Loucy (cell line): ENCODE results near the gene IER3.
A peak's percentile ranks its signal among the peaks of the same experiment; 100 is the strongest.

ENCODE experiments used
- H2AFZ ChIP-seq: fragments of 200-600 bp; sonication (generic); 2 replicates; pipeline ENCODE4 v1.6.0; 2016; ENCODE audit warnings: antibody characterized with exemption, mild to moderate bottlenecking, low read length, moderate library complexity
- H3F3A ChIP-seq: fragments of 200-600 bp; 2 replicates; pipeline ENCODE4 v1.6.0; 2016; ENCODE audit warnings: antibody characterized with exemption, low read depth, mild to moderate bottlenecking
- H3K27me3 ChIP-seq: fragments of 200-600 bp; sonication (generic); 2 replicates; pipeline ENCODE4 v1.6.1; 2014; ENCODE audit warnings: low read length, mild to moderate bottlenecking; ENCODE audit not compliant: insufficient read depth, poor library complexity, severe bottlenecking
- H3K36me3 ChIP-seq: fragments of 200-600 bp; sonication (generic); 2 replicates; pipeline ENCODE4 v1.6.1; 2016; ENCODE audit warnings: low read length; ENCODE audit not compliant: insufficient read depth
- H3K4me1 ChIP-seq: fragments of 200-600 bp; sonication (generic); 2 replicates; pipeline ENCODE4 v1.5.1; 2014; ENCODE audit warnings: low read length, mild to moderate bottlenecking; ENCODE audit not compliant: insufficient read depth, poor library complexity, severe bottlenecking
- H3K4me2 ChIP-seq: fragments of 200-600 bp; sonication (generic); 2 replicates; pipeline ENCODE4 v1.6.0; 2014; ENCODE audit warnings: antibody characterized with exemption, low read length, low read depth, mild to moderate bottlenecking; ENCODE audit not compliant: poor library complexity, severe bottlenecking
- H3K4me3 ChIP-seq: fragments of 200-600 bp; sonication (generic); 2 replicates; pipeline ENCODE4 v1.5.1; 2014; ENCODE audit warnings: low read length, mild to moderate bottlenecking, mixed read lengths; ENCODE audit not compliant: poor library complexity, severe bottlenecking
- H3K79me2 ChIP-seq: fragments of 200-600 bp; sonication (generic); 2 replicates; pipeline ENCODE4 v1.6.1; 2014; ENCODE audit warnings: low read length; ENCODE audit not compliant: insufficient read depth
- H3K9ac ChIP-seq: fragments of 200-600 bp; sonication (generic); 2 replicates; pipeline ENCODE4 v1.6.0; 2014; ENCODE audit warnings: mild to moderate bottlenecking, low read depth, low read length, moderate library complexity; ENCODE audit not compliant: poor library complexity, severe bottlenecking
- H3K9me2 ChIP-seq: fragments of 200-600 bp; sonication (generic); replicated peaks from 2 replicates; pipeline ENCODE4 v1.6.1; 2016; ENCODE audit warnings: low read depth, low read length, mixed read lengths
- H3K9me3 ChIP-seq: fragments of 200-600 bp; sonication (generic); 2 replicates; pipeline ENCODE4 v1.6.1; 2014; ENCODE audit warnings: mild to moderate bottlenecking, antibody characterized with exemption, low read length, low read depth; ENCODE audit not compliant: insufficient read depth
- H4K20me1 ChIP-seq: fragments of 200-600 bp; sonication (generic); 2 replicates; pipeline ENCODE4 v1.6.0; 2014; ENCODE audit warnings: antibody characterized with exemption, low read length, mild to moderate bottlenecking; ENCODE audit not compliant: insufficient read depth, poor library complexity, severe bottlenecking
- CTCF ChIP-seq: fragments of 200-600 bp; sonication (generic); conservative IDR thresholded peaks from 2 replicates; pipeline ENCODE4 v1.5.1; 2014; ENCODE audit warnings: mild to moderate bottlenecking, antibody characterized with exemption, low read length
- EZH2phosphoT487 ChIP-seq: fragments of 200-600 bp; IDR thresholded peaks from 2 replicates; pipeline ENCODE4 v1.6.1; 2018; ENCODE audit warnings: antibody characterized with exemption, mild to moderate bottlenecking, moderate library complexity, borderline replicate concordance

The IER3 gene

GRCh38 chr6:30747300-30747687, 2.9 kb upstream of the IER3 start:
- Histone ChIP-seq H2AFZ (no peak overlapping the region), H3K79me2 (0 out of 2 replicates have a peak, but pooled peaks cover under 1% of the 10 kb centered on the region), H3K9ac (no peak overlapping the region), H3K4me2 (no peak overlapping the region), H4K20me1 (peaks cover 7% of the 10 kb centered on the region), H3F3A (peaks cover 3% of the 10 kb centered on the region), H3K9me2 (no peaks in the 10 kb centered on the region), H3K4me1 (peaks cover 17% of the 10 kb centered on the region), H3K4me3 (no peak overlapping the region), H3K27me3 (no peaks in the 10 kb centered on the region), H3K9me3 (no peaks in the 10 kb centered on the region), H3K36me3 (no peaks in the 10 kb centered on the region)
- TF ChIP-seq CTCF (no peak), EZH2phosphoT487 (no peak)

- Histone ChIP-seq H3K4me3 (peak overlapping the region; percentile 86), H2AFZ (peak overlapping the region; percentile 90), H4K20me1 (peaks cover 17% of the 10 kb centered on the region)
Measured at GRCh38 chr6:30743099-30744053, 971 bp downstream of the IER3 start.

GRCh38 chr6:30742316-30743098, 1.8 kb downstream of the IER3 start, which contains the start of gene FLOT1:
TSS of gene FLOT1 (minus strand) at chr6:30742687. CDS start at chr6:30742189, 498 bp downstream.
- H3F3A ChIP-seq: peaks cover 11% of the 10 kb centered on the region
- H3K27me3 ChIP-seq: no peaks in the 10 kb centered on the region
- peaks cover 49% of the 10 kb centered on the region for H3K4me1 ChIP-seq
- H3K79me2 ChIP-seq: peaks cover 35% of the 10 kb centered on the region
- no peaks in the 10 kb centered on the region; the same call in 1 of the 2 replicates for H3K36me3 ChIP-seq
- TF ChIP-seq EZH2phosphoT487 (no peak), CTCF (no peak)
- no peaks in the 10 kb centered on the region for H3K9me2 ChIP-seq
- peaks cover 17% of the 10 kb centered on the region for H4K20me1 ChIP-seq
- H3K4me2 ChIP-seq: peak within 1 kb of the TSS; percentile 94
- peak within 1 kb of the TSS; percentile 69 for H2AFZ ChIP-seq
- peak within 1 kb of the TSS; percentile 89 for H3K9ac ChIP-seq
- H3K9me3 ChIP-seq: no peaks in the 10 kb centered on the region
- H3K4me3 ChIP-seq: peak within 1 kb of the TSS; percentile 86

More at GRCh38 chr6:30743099-30744053, 971 bp downstream of the IER3 start:
- Histone ChIP-seq H3K9ac (peak overlapping the region; percentile 89), H3F3A (peaks cover 3% of the 10 kb centered on the region), H3K79me2 (peaks cover 35% of the 10 kb centered on the region), H3K9me3 (no peaks in the 10 kb centered on the region), H3K4me2 (peak overlapping the region; percentile 94), H3K27me3 (no peaks in the 10 kb centered on the region), H3K36me3 (no peaks in the 10 kb centered on the region; the same call in 1 of the 2 replicates), H3K9me2 (no peaks in the 10 kb centered on the region), H3K4me1 (peaks cover 40% of the 10 kb centered on the region)
- TF ChIP-seq EZH2phosphoT487: no peak
- TF ChIP-seq CTCF: no peak; the same call in 1 of the 2 replicates
